Vagina (tissue), 2 donors: Measurements from ENCODE around the gene C7orf33.

Experiments
- CTCF ChIP-seq, 3 experiments: fragments of 450-650 bp in 2 of 3; fragments of 200-600 bp in 1 of 3; sonication (generic) in 1 of 3; IDR thresholded peaks; one replicate each; pipeline ENCODE4 v1.5.1; 2017 to 2019; ENCODE audit warnings: antibody characterized with exemption in 3 of 3, mild to moderate bottlenecking in 2 of 3, moderate library complexity in 2 of 3
- POLR2A ChIP-seq, 2 donors: fragments of 450-650 bp; IDR thresholded peaks; one replicate each; pipeline ENCODE4 v1.6.1; 2017; ENCODE audit warnings: antibody characterized with exemption in 2 of 2, mild to moderate bottlenecking in 2 of 2, moderate library complexity in 2 of 2

- no peak for TF ChIP-seq POLR2A (IDR thresholded peaks at IDR 0.05)
- no peak for TF ChIP-seq CTCF (IDR thresholded peaks at IDR 0.05)
Observed at GRCh38 chr7:148645898-148646297, 55.3 kb downstream of the C7orf33 start.
